HL-60 (cell line): Measurements from ENCODE around the gene HDGFL3.

Experiments used
- CTCF ChIP-seq: IDR thresholded peaks from one replicate; pipeline ENCODE4 v1.5.1; 2011; ENCODE audit warnings: low read length, control low read depth, inconsistent platforms; ENCODE audit not compliant: insufficient read depth
- POLR2AphosphoS5 ChIP-seq: IDR thresholded peaks from 2 replicates; pipeline ENCODE4 v1.6.1; 2012; ENCODE audit warnings: low read depth
- REST ChIP-seq: IDR thresholded peaks from 2 replicates; pipeline ENCODE4 v1.6.1; 2012; ENCODE audit warnings: low read depth; ENCODE audit not compliant: insufficient replicate concordance
- SPI1 ChIP-seq: IDR thresholded peaks from 2 replicates; pipeline ENCODE4 v1.6.1; 2012; ENCODE audit warnings: low read depth, mild to moderate bottlenecking, borderline replicate concordance

DNA sequence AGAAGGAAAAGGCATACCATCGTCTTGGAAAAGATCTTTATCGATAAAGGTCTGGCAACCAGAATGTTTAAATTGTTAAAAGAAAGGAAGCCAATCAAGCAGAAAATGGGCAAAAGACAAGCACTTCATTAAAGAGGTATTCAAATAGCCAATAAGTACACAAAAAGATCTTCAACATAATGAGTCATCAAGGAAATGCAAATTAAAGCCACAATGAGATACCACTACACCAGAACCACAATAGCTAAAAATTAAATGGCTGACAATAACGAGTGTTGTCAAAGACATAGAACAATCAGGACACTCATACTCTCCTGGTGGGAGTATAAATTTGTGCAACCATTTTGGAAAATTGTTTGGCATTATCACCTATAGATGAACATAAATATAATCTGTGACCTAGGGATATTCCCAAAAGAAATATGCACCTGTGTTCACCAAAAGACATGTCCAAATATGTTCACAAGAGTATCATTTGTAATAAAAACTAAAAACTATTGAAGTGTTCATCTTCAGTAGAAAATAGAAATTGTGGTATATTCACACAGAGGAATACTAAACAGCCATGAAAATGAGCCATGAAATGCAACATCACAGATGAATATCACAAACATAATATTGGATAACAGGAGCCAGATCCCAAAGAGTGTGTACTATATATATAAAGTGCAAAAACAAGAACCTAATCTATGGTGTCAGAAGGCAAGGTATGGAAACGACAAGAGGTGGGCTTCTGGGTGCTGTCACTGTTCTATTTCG, 126.2 kb downstream of the HDGFL3 start:
- TF ChIP-seq POLR2AphosphoS5 (no peak), CTCF (no peak), REST (no peak), SPI1 (no peak)
